ENCODE measurements around the gene SLC26A11. TPM values are rescaled to one million over a fixed set of nuclear protein-coding genes. Genes with fewer than 3 reads are reported as not detected.
A peak's percentile ranks its signal among the peaks of the same experiment; 100 is the strongest.
"Not testable (repeated sequence)": the region's sequence is repeated elsewhere in the genome, so short reads cannot be mapped to it uniquely, and the experiment has no call there.

The SLC26A11 gene
- polyA plus RNA-seq, 2 of the 4 experiments (the other 2 are of a cell fraction), result 8.3 to 13.7 TPM

- POLR2A ChIA-PET, result no interaction called here
- Histone ChIP-seq H3K4me2 (no peak overlapping the region), H3K9me3 (peaks cover 6% of the 10 kb centered on the region; the same call in 1 of the 3 replicates), H3K27ac (0 out of 6 replicates have a peak overlapping the region, but pooled peaks of 1 of the 2 experiments have one; percentile 2), H3K4me3 (no peak overlapping the region), H3K4me1 (no peaks in the 10 kb centered on the region)
- FAIRE-seq (no peak), DNase-seq (ENCODE audit: low read depth in 1 of 2, low spot score in 1 of 2) (no peak), ATAC-seq (peak; percentile 23 to 42; a peak in 4 of 6 replicates)
- TF ChIP-seq CEBPB (IDR thresholded peaks at IDR 0.05) (no peak), SREBF2 (IDR thresholded peaks at IDR 0.05) (no peak), FOSB (CRISPR knock-in tag; IDR thresholded peaks at IDR 0.05) (no peak), KDM1A (IDR thresholded peaks at IDR 0.05; ENCODE audit: low read depth) (no peak), MYC (IDR thresholded peaks at IDR 0.05; ENCODE audit: borderline replicate concordance, low read length) (no peak), NR3C1 (IDR thresholded peaks at IDR 0.05) (no peak), HES2 (IDR thresholded peaks at IDR 0.05) (no peak), ELK1 (IDR thresholded peaks at IDR 0.05; ENCODE audit: low read depth, low read length) (no peak), HDAC2 (IDR thresholded peaks at IDR 0.05) (no peak), TFCP2L1 (CRISPR knock-in tag; IDR thresholded peaks at IDR 0.05) (no peak), RFX5 (IDR thresholded peaks at IDR 0.05) (no peak), ZNF302 (CRISPR knock-in tag; IDR thresholded peaks at IDR 0.05) (no peak), POLR2AphosphoS2 (conservative IDR thresholded peaks at IDR 0.05; ENCODE audit: low read length) (no peak), FOSL2 (IDR thresholded peaks at IDR 0.05) (no peak), FOSL2 (CRISPR knock-in tag; IDR thresholded peaks at IDR 0.05) (no peak)
- WGBS (ENCODE audit: missing lambda C conversion rate), result 91% methylated on average over 27 of the region's 27 CpGs
- CTCF ChIA-PET, result interaction anchor here (0.6 to 3.8 kb wide), 5 partner anchors 10 to 931 kb away, joined by 3 to 60 read pairs (median 4); no protein-coding TSS in a partner anchor
Measured at GRCh38 chr17:80198144-80198661, 22.0 kb upstream of the SLC26A11 start.

- WGBS (ENCODE audit: missing lambda C conversion rate), result 80% methylated on average over 6 of the region's 6 CpGs
- H3K27ac ChIP-seq; H3K4me1 ChIP-seq; FAIRE-seq; DNase-seq (ENCODE audit: low read depth in 1 of 2, low spot score in 1 of 2); H3K4me2 ChIP-seq; H3K4me3 ChIP-seq; H3K9me3 ChIP-seq; ATAC-seq; POLR2A ChIA-PET: not testable (repeated sequence)
- CTCF ChIA-PET, result interaction anchor here (0.9 to 1.5 kb wide), 5 partner anchors 11 to 108 kb away, joined by 3 to 6 read pairs (median 4); partner anchors contain the start of gene GAA
Measured at GRCh38 chr17:80199295-80199694, 20.9 kb upstream of the SLC26A11 start.

GRCh38 chr17:80201446-80201845 lies 18.8 kb upstream of the SLC26A11 start:
- no peaks in the 10 kb centered on the region for H3K9me3 ChIP-seq
- POLR2A ChIA-PET, result no interaction called here
- TF ChIP-seq ESRRA (IDR thresholded peaks at IDR 0.05; ENCODE audit: borderline replicate concordance, low read length), result no peak
- no peak for TF ChIP-seq HMGXB4 (CRISPR knock-in tag; IDR thresholded peaks at IDR 0.05; ENCODE audit: borderline replicate concordance)
- TF ChIP-seq MAX (IDR thresholded peaks at IDR 0.05), result no peak
- no peak for TF ChIP-seq CBX8 (IDR thresholded peaks at IDR 0.05)
- no peak for TF ChIP-seq FOXS1 (CRISPR knock-in tag; IDR thresholded peaks at IDR 0.05)
- TF ChIP-seq JUNB (IDR thresholded peaks at IDR 0.05), result no peak
- TF ChIP-seq BHLHE40 (IDR thresholded peaks at IDR 0.05; ENCODE audit: low read depth, low read length), result no peak
- no peak for TF ChIP-seq EP300 (IDR thresholded peaks at IDR 0.05)
- no peak for TF ChIP-seq PHF8 (IDR thresholded peaks at IDR 0.05; ENCODE audit: borderline replicate concordance, low read depth)
- TF ChIP-seq ZNF302 (CRISPR knock-in tag; IDR thresholded peaks at IDR 0.05), result no peak
- no peak for TF ChIP-seq CHD2 (IDR thresholded peaks at IDR 0.05; ENCODE audit: low read length, partially characterized antibody)
- TF ChIP-seq JUN (IDR thresholded peaks at IDR 0.05), result no peak
- H3K4me3 ChIP-seq, result no peak overlapping the region
- ATAC-seq, result no peak
- no peak for FAIRE-seq
- peaks cover 6% of the 10 kb centered on the region; the same call in 2 of the 3 replicates for H3K4me1 ChIP-seq
- H3K27ac ChIP-seq, result no peak overlapping the region
- CTCF ChIA-PET, result interaction anchor here (0.6 to 1.9 kb wide), 4 partner anchors 9 to 92 kb away, joined by 3 to 6 read pairs (median 3); no protein-coding TSS in a partner anchor
- 92% methylated on average over 14 of the region's 15 CpGs for WGBS (ENCODE audit: missing lambda C conversion rate)
- no peak overlapping the region for H3K4me2 ChIP-seq
- no peak for DNase-seq (ENCODE audit: low read depth in 1 of 2, low spot score in 1 of 2)

Data from A549 (cell line).